ENCODE results near the gene P2RX5. TPM values are rescaled to one million over a fixed set of nuclear protein-coding genes. Genes with fewer than 3 reads are reported as not detected.

The P2RX5 gene
- total RNA-seq, 4 donors from 2014 or later, result 0.49 to 0.56 TPM; not detected in 2

DNA sequence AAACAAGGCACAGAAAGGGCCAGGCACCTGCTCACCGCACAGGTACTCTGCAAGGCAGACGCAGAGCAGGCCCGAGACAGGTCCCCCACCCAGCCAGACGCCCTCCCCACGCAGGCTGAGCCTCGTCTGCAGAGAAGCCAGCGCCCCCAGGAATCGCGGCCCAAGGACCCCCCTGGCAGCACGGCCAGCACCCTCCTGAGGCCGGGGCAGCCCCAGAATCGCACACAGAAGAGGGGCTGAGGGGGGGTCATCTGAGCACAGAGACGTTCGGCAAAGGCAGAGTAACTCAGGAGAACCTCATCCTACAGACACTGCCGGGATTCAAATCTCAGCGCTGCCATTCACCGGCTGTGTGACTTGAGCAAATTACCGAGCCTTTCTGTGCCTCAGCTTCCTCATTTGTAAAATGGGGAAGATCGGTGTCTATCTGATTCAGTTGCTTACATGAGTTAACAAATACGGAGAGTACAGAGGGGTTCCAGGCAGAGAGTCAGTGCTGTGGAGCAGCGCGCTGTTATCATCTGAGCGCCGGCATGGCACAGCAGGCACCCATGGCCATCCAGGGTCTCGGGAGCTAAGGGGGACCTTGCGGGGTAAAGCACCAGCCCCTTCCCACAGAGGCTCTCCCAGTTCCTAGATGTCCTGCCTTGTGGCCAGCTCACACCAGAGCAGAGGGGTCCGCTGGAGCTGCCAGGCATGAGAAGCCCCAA, 17.0 kb downstream of the P2RX5 start:
- H3K4me3 ChIP-seq, result no peak overlapping the region
- DNase-seq (ENCODE audit: low spot score in 2 of 2), result no peak
- TF ChIP-seq POLR2AphosphoS5 (IDR thresholded peaks at IDR 0.05) (no peak), EP300 (IDR thresholded peaks at IDR 0.05) (no peak), CTCF (IDR thresholded peaks at IDR 0.05) (no peak), POLR2A (IDR thresholded peaks at IDR 0.05) (no peak)
- H3K27me3 ChIP-seq, result peaks cover 19% of the 10 kb centered on the region
- H3K36me3 ChIP-seq, result no peaks in the 10 kb centered on the region
- H3K9me3 ChIP-seq, result no peaks in the 10 kb centered on the region
- no peak overlapping the region for H3K27ac ChIP-seq
- 72% methylated on average over 14 of the region's 27 CpGs for WGBS
- H3K4me1 ChIP-seq, result no peaks in the 10 kb centered on the region

DNA sequence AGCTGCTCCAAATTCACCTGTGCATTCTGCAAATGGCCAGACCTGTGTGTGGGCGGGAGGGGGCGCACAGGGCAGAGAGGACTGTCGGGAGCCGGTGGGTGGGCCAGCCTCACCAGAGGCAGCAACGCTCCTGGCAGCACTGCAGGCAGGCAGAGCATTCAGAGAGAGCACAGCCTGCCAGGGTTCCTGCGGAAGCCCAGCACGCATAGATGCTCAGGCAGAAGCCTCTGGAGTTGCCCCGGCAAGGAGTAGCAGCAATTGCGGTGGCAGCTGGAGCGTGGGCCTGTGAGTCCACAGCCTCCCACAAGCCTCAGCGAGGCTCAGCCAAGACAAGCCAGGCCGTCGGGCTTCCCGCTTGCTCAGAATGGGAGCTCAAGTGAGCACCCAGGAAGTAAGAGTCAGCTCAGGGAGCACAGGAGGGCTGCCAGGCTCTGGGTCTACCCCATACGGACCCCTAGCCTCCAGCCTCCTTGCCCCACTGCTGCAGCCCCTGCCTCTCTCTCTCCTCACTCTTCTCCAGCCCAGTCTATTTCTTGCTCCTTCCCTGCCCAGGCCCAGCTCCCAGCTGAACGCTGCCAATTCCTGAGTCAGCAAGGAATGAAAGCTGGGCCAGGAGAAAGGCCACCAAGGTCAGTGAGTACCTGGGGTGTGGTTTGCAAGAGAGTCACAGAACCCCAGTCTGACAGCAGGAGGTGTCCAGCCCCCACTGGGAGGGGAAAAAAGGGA, 17.7 kb downstream of the P2RX5 start:
- H3K27ac ChIP-seq, result no peak overlapping the region
- peaks cover 12% of the 10 kb centered on the region for H3K27me3 ChIP-seq
- H3K4me3 ChIP-seq, result no peak overlapping the region
- no peaks in the 10 kb centered on the region for H3K9me3 ChIP-seq
- 49% methylated on average over 14 of the region's 16 CpGs for WGBS
- H3K4me1 ChIP-seq, result no peaks in the 10 kb centered on the region
- H3K36me3 ChIP-seq, result no peaks in the 10 kb centered on the region
- DNase-seq (ENCODE audit: low spot score in 2 of 2), result no peak
- TF ChIP-seq POLR2A (IDR thresholded peaks at IDR 0.05), result no peak
- TF ChIP-seq POLR2AphosphoS5 (IDR thresholded peaks at IDR 0.05), result no peak
- no peak for TF ChIP-seq EP300 (IDR thresholded peaks at IDR 0.05)
- no peak for TF ChIP-seq CTCF (IDR thresholded peaks at IDR 0.05)

DNA sequence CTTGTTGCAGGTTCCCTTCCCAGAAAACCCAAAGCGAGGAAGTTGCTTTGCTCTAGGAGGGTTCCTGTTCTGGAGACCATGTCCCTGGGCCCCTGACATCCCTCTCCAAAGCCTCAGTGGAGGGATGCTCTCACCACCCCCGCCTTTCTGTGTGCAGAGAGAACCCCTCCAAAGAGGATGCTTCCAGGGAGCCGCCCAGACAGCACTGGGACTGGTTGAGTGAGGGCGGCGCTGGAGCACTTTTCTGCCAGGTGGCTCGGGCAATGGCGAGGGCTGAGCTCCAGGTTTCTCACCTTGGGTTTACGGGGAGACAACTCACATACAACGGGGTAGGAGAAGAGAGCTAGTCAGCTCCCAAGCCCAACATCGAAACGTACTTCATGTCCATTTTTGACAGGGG, 20.1 kb downstream of the P2RX5 start:
- H3K36me3 ChIP-seq, result no peaks in the 10 kb centered on the region
- WGBS, result 76% methylated on average over 11 of the region's 11 CpGs
- no peaks in the 10 kb centered on the region for H3K9me3 ChIP-seq
- H3K27ac ChIP-seq, result no peak overlapping the region
- no peak overlapping the region for H3K4me3 ChIP-seq
- no peaks in the 10 kb centered on the region for H3K4me1 ChIP-seq
- H3K27me3 ChIP-seq, result no peaks in the 10 kb centered on the region
- TF ChIP-seq EP300 (IDR thresholded peaks at IDR 0.05) (no peak), POLR2A (IDR thresholded peaks at IDR 0.05) (no peak), POLR2AphosphoS5 (IDR thresholded peaks at IDR 0.05) (no peak), CTCF (IDR thresholded peaks at IDR 0.05) (no peak)
- no peak for DNase-seq (ENCODE audit: low spot score in 2 of 2)

GRCh38 chr17:3672571-3672970, 23.4 kb downstream of the P2RX5 start:
- Histone ChIP-seq H3K4me3 (no peak overlapping the region), H3K9me3 (no peaks in the 10 kb centered on the region), H3K4me1 (peaks cover 14% of the 10 kb centered on the region), H3K36me3 (no peaks in the 10 kb centered on the region), H3K27ac (no peak overlapping the region), H3K27me3 (no peaks in the 10 kb centered on the region)
- 95% methylated on average over 4 of the region's 4 CpGs for WGBS
- TF ChIP-seq POLR2AphosphoS5 (IDR thresholded peaks at IDR 0.05), result no peak
- no peak for TF ChIP-seq POLR2A (IDR thresholded peaks at IDR 0.05)
- TF ChIP-seq CTCF (IDR thresholded peaks at IDR 0.05), result no peak
- DNase-seq (ENCODE audit: low spot score in 2 of 2), result no peak

DNA sequence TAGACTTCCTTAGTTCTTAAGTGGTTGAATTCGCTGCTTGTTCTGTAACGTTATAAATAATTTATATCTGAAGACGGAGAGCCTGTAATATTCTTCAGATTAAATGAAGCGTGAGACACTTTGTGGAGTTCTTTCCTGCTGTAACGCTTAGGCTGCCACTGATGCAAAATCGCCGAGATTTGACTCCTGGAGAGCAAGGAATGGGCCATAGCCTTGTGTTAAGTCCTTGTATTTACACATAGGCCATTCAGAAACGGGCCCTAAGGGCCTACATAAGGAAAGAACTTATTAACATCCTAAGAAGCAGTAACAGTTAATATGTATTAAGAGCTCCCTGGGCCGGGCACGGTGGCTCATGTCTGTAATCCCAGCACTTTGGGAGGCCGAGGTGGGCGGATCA, 26.4 kb downstream of the P2RX5 start:
- no peaks in the 10 kb centered on the region for H3K27me3 ChIP-seq
- peaks cover 38% of the 10 kb centered on the region for H3K4me1 ChIP-seq
- no peak for DNase-seq (ENCODE audit: low spot score in 2 of 2)
- H3K9me3 ChIP-seq, result no peaks in the 10 kb centered on the region
- 44% methylated on average over 12 of the region's 12 CpGs for WGBS
- no peak for TF ChIP-seq EP300 (IDR thresholded peaks at IDR 0.05)
- no peak for TF ChIP-seq POLR2A (IDR thresholded peaks at IDR 0.05)
- no peak for TF ChIP-seq CTCF (IDR thresholded peaks at IDR 0.05)
- TF ChIP-seq POLR2AphosphoS5 (IDR thresholded peaks at IDR 0.05), result no peak
- H3K27ac ChIP-seq, result no peak overlapping the region
- H3K36me3 ChIP-seq, result peaks cover 4% of the 10 kb centered on the region
- peak overlapping the region; percentile 72 for H3K4me3 ChIP-seq

Data from suprapubic skin (tissue), 4 donors.